HUDEP-2 (cell line): ENCODE results near the gene GPC6.

Experiments used
- DNase-seq, 76 experiments: peaks; one replicate each; lab custom pipeline; 2025; ENCODE audit not compliant: unreplicated experiment in 76 of 76; lab: John Stamatoyannopoulos, UW

GPC6 gene

GRCh38 chr13:93805736-93806135 lies 579.1 kb downstream of the GPC6 start:
- DNase-seq: no peak

GRCh38 chr13:93806861-93807260 lies 580.3 kb downstream of the GPC6 start:
- DNase-seq: no peak

- no peak for DNase-seq
Observed at GRCh38 chr13:93810264-93810663, 583.7 kb downstream of the GPC6 start.

- no peak for DNase-seq
Observed at GRCh38 chr13:93811071-93811737, 584.6 kb downstream of the GPC6 start.

GRCh38 chr13:93811738-93812112 lies 585.1 kb downstream of the GPC6 start:
- DNase-seq: no peak

GRCh38 chr13:93814658-93815057 lies 588.1 kb downstream of the GPC6 start:
- peak in 8 of 76 experiments; percentile 2 to 33 (median 14) for DNase-seq

GRCh38 chr13:93818345-93818744 lies 591.7 kb downstream of the GPC6 start:
- DNase-seq: no peak

- DNase-seq: no peak
Observed at GRCh38 chr13:93819331-93819890, 592.8 kb downstream of the GPC6 start.

GRCh38 chr13:93824286-93824685 lies 597.7 kb downstream of the GPC6 start:
- no peak for DNase-seq

GRCh38 chr13:93834051-93834450 lies 607.4 kb downstream of the GPC6 start:
- no peak for DNase-seq

GRCh38 chr13:93843082-93843481 lies 616.5 kb downstream of the GPC6 start:
- DNase-seq: no peak

- DNase-seq: no peak
Observed at GRCh38 chr13:93847162-93847561, 620.6 kb downstream of the GPC6 start.

GRCh38 chr13:93848247-93848646 lies 621.6 kb downstream of the GPC6 start:
- DNase-seq: no peak

GRCh38 chr13:93851236-93851635 lies 624.6 kb downstream of the GPC6 start:
- no peak for DNase-seq

- no peak for DNase-seq
Observed at GRCh38 chr13:93853912-93854311, 627.3 kb downstream of the GPC6 start.

GRCh38 chr13:93857126-93857525 lies 630.5 kb downstream of the GPC6 start:
- no peak for DNase-seq

GRCh38 chr13:93859716-93860115 lies 633.1 kb downstream of the GPC6 start:
- no peak for DNase-seq

- DNase-seq: no peak
Observed at GRCh38 chr13:93861818-93862217, 635.2 kb downstream of the GPC6 start.

GRCh38 chr13:93862259-93862658 lies 635.7 kb downstream of the GPC6 start:
- no peak for DNase-seq

GRCh38 chr13:93865235-93865634 lies 638.6 kb downstream of the GPC6 start:
- no peak for DNase-seq

GRCh38 chr13:93867481-93867880 lies 640.9 kb downstream of the GPC6 start:
- no peak for DNase-seq

GRCh38 chr13:93872376-93872775 lies 645.8 kb downstream of the GPC6 start:
- DNase-seq: no peak
